Progenitor cell of endocrine pancreas (in vitro differentiated cells): ENCODE data around the gene UTP11. TPM values are rescaled to one million over a fixed set of nuclear protein-coding genes. Genes with fewer than 3 reads are reported as not detected.

Experiments used
- DNase-seq: peaks from one replicate; pipeline ENCODE4 v3.0.0; 2021; ENCODE audit warnings: low spot score; ENCODE audit not compliant: unreplicated experiment
- H3K27ac Mint-ChIP-seq: 2 replicates; pipeline ENCODE4 v1.8.0; 2021; ENCODE audit warnings: mild to moderate bottlenecking, moderate library complexity, mixed read lengths
- H3K27me3 Mint-ChIP-seq: 2 replicates; pipeline ENCODE4 v1.8.0; 2021; ENCODE audit warnings: mixed read lengths
- H3K36me3 Mint-ChIP-seq: 2 replicates; pipeline ENCODE4 v1.8.0; 2022; ENCODE audit warnings: mixed read lengths; ENCODE audit not compliant: insufficient read depth
- H3K4me1 Mint-ChIP-seq: 2 replicates; pipeline ENCODE4 v1.8.0; 2021; ENCODE audit warnings: low read depth, mixed read lengths
- H3K4me3 Mint-ChIP-seq: 2 replicates; pipeline ENCODE4 v1.8.0; 2021; ENCODE audit warnings: low read depth, mild to moderate bottlenecking, moderate library complexity, mixed read lengths
- H3K9me3 Mint-ChIP-seq: 2 replicates; pipeline ENCODE4 v1.8.0; 2021; ENCODE audit warnings: low read depth, mixed read lengths
- CTCF ChIP-seq: fragments of 200-600 bp; sonication (generic); IDR thresholded peaks from one replicate; pipeline ENCODE4 v1.5.0; 2021; ENCODE audit warnings: antibody characterized with exemption, mild to moderate bottlenecking; ENCODE audit not compliant: unreplicated experiment
- total RNA-seq: library from RNA; stranded (reverse); gene quantifications from 2 replicates; pipeline ENCODE4 v1.2.1, GENCODE V29; 2021

Gene UTP11
- total RNA-seq, 1 donor from 2014 or later, result 23.8 TPM

- H3K27ac Mint-ChIP-seq, result no peak overlapping the region
- H3K9me3 Mint-ChIP-seq, result no peaks in the 10 kb centered on the region
- H3K27me3 Mint-ChIP-seq, result no peaks in the 10 kb centered on the region
- peaks cover 5% of the 10 kb centered on the region for H3K4me1 Mint-ChIP-seq
- TF ChIP-seq CTCF, result no peak
- no peak for DNase-seq
- no peak overlapping the region for H3K4me3 Mint-ChIP-seq
- peaks cover 4% of the 10 kb centered on the region for H3K36me3 Mint-ChIP-seq
Measured at GRCh38 chr1:37994886-37995566, 17.5 kb upstream of the UTP11 start.

- no peak for DNase-seq
- H3K4me1 Mint-ChIP-seq, result peaks cover 11% of the 10 kb centered on the region
- H3K27ac Mint-ChIP-seq, result no peak overlapping the region
- H3K4me3 Mint-ChIP-seq, result peak overlapping the region; percentile 62
- H3K9me3 Mint-ChIP-seq, result no peaks in the 10 kb centered on the region
- no peak for TF ChIP-seq CTCF
- H3K36me3 Mint-ChIP-seq, result peaks cover 4% of the 10 kb centered on the region
- H3K27me3 Mint-ChIP-seq, result no peaks in the 10 kb centered on the region
Measured at GRCh38 chr1:37995751-37996345, 16.7 kb upstream of the UTP11 start.

- H3K27ac Mint-ChIP-seq, result no peak overlapping the region
- peaks cover 12% of the 10 kb centered on the region for H3K4me1 Mint-ChIP-seq
- no peaks in the 10 kb centered on the region for H3K27me3 Mint-ChIP-seq
- H3K9me3 Mint-ChIP-seq, result no peaks in the 10 kb centered on the region
- no peak for DNase-seq
- TF ChIP-seq CTCF, result no peak
- H3K4me3 Mint-ChIP-seq, result no peak overlapping the region
- peaks cover 4% of the 10 kb centered on the region for H3K36me3 Mint-ChIP-seq
Measured at GRCh38 chr1:37997256-37998088, 15.1 kb upstream of the UTP11 start.

GRCh38 chr1:37998089-37998808 is 14.3 kb upstream of the UTP11 start:
- no peak for TF ChIP-seq CTCF
- Mint-ChIP-seq H3K27me3 (no peaks in the 10 kb centered on the region), H3K27ac (no peak overlapping the region), H3K36me3 (peaks cover 4% of the 10 kb centered on the region), H3K4me1 (peaks cover 12% of the 10 kb centered on the region), H3K9me3 (no peaks in the 10 kb centered on the region), H3K4me3 (no peak overlapping the region)
- DNase-seq, result no peak

GRCh38 chr1:37998913-37999429 is 13.6 kb upstream of the UTP11 start:
- no peak for TF ChIP-seq CTCF
- Mint-ChIP-seq H3K36me3 (peaks cover 4% of the 10 kb centered on the region), H3K27me3 (no peaks in the 10 kb centered on the region), H3K27ac (no peak overlapping the region), H3K4me1 (peaks cover 12% of the 10 kb centered on the region), H3K9me3 (no peaks in the 10 kb centered on the region), H3K4me3 (no peak overlapping the region)
- DNase-seq, result no peak
